Measurements from ENCODE around the gene S1PR4.

- TF ChIP-seq POLR2A (IDR thresholded peaks at IDR 0.05): no peak
- no peak for TF ChIP-seq CTCF (IDR thresholded peaks at IDR 0.05 in 4 of 5, conservative IDR thresholded peaks at IDR 0.05 in 1 of 5)
Measured at GRCh38 chr19:3206216-3206953, 27.8 kb downstream of the S1PR4 start.
